Lung (tissue), 12 donors: Measurements from ENCODE around the gene LYPD8. TPM values are rescaled to one million over a fixed set of nuclear protein-coding genes. Genes with fewer than 3 reads are reported as not detected.

ENCODE experiments used
- ATAC-seq: fragments of 200-7000 bp; cut with Tn5 transposase; one replicate; pipeline ENCODE4 v1.9.1; 2020; ENCODE audit warnings: moderate number of reproducible peaks; ENCODE audit not compliant: insufficient read depth, low FRiP score
- DNase-seq, 3 donors: peaks; one replicate each; pipeline ENCODE4 v3.0.0-alpha.2; 2013 to 2017
- H3K27ac ChIP-seq, 2 donors: one replicate each; pipeline ENCODE4 v1.5.1; 2013; ENCODE audit warnings: mild to moderate bottlenecking in 2 of 2, moderate library complexity in 2 of 2, control low read depth in 1 of 2, inconsistent platforms in 1 of 2, low read depth in 1 of 2, low read length in 1 of 2
- H3K27me3 ChIP-seq, 3 donors: one replicate each; pipeline ENCODE4 v1.5.1; 2013; ENCODE audit warnings: low read length in 2 of 3; ENCODE audit not compliant: control insufficient read depth in 3 of 3, insufficient read depth in 3 of 3
- H3K36me3 ChIP-seq, 4 donors: one replicate each; pipeline ENCODE4 v1.5.1; 2013; ENCODE audit warnings: low read length in 4 of 4, mild to moderate bottlenecking in 1 of 4, moderate library complexity in 1 of 4; ENCODE audit not compliant: control insufficient read depth in 4 of 4, insufficient read depth in 4 of 4
- H3K4me1 ChIP-seq, 5 donors: one replicate each; pipeline ENCODE4 v1.5.1; 2013; ENCODE audit warnings: low read length in 5 of 5, mild to moderate bottlenecking in 2 of 5, moderate library complexity in 1 of 5; ENCODE audit not compliant: control insufficient read depth in 5 of 5, insufficient read depth in 5 of 5
- H3K4me3 ChIP-seq: one replicate; pipeline ENCODE4 v1.5.1; 2013; ENCODE audit warnings: mild to moderate bottlenecking, control low read depth, moderate library complexity
- H3K9ac ChIP-seq, 2 donors: one replicate each; pipeline ENCODE4 v1.5.1; 2013; ENCODE audit warnings: low read length in 2 of 2, control low read depth in 1 of 2; ENCODE audit not compliant: insufficient read depth in 1 of 2
- H3K9me3 ChIP-seq, 4 donors: one replicate each; pipeline ENCODE4 v1.5.1; 2013; ENCODE audit warnings: low read length in 3 of 4, mild to moderate bottlenecking in 1 of 4, moderate library complexity in 1 of 4; ENCODE audit not compliant: control insufficient read depth in 4 of 4, insufficient read depth in 3 of 4
- whole genome bisulfite sequencing, 2 donors: extraction: QIAGEN DNeasy Blood & Tissue Kit; methylation state at CpG; one replicate each; pipeline ENCODE4 v1.1.7; 2013; 5-methylcytosine and 5-hydroxymethylcytosine counted together
- polyA plus RNA-seq, 2 donors: library from polyadenylated mRNA; stranded (reverse); fragments of 200-250 nt; gene quantifications; one replicate each; pipeline ENCODE4 v1.2.1, GENCODE V29; 2013
- total RNA-seq, 2 donors: library from RNA; depleted of rRNA in 1 of 2; stranded (reverse); fragments of >200 nt in 1 of 2; gene quantifications; one replicate each; pipeline ENCODE4 v1.2.1, GENCODE V29; 2014 to 2021
- TF ChIP-seq, protein P1 (sequence below): IDR thresholded peaks from 2 replicates; pipeline ENCODE4 v1.5.1; 2012; ENCODE audit warnings: mild to moderate bottlenecking; ENCODE audit errors: control extremely low read depth, extremely low read depth
- donor health status: control.
- donor health status: control.
- donor health status: Bipolar disorder and iron deficiency.
- donor health status: healthy.
- donor health status: DM: yes; HTN: yes; CAD: no.

Gene LYPD8
- total and polyA plus RNA-seq, 4 donors = not detected

DNA sequence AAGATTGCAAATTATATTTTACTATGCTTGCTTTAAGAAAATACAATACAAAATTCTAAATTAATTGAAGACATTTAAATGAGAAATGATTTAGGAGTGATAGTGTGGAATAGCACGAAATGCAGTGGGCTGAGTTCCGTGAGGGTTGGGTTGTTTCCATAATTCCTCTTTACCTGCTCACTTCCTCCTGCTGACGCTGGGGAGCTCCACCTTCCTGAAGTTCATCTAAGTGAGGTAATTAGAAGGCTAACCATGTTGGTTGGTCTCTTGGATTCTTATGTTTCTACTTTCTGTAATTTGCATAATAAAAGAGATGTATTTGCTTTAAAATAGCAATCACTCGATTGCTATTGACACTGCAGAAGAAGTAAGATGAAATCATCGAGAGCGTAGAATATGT lies 57.7 kb downstream of the LYPD8 start:
- Histone ChIP-seq H3K36me3 (no peaks in the 10 kb centered on the region), H3K27me3 (no peaks in the 10 kb centered on the region), H3K27ac (no peak overlapping the region), H3K4me1 (no peaks in the 10 kb centered on the region), H3K9me3 (peaks cover 0 to 7% (median 0%) of the 10 kb centered on the region in 4 donors), H3K4me3 (no peak overlapping the region), H3K9ac (no peak overlapping the region)
- DNase-seq (no peak), ATAC-seq (no peak)
- WGBS, 2 donors = 76 to 84% methylated on average over 6 of the region's 6 CpGs
- TF ChIP-seq, protein P1, sequence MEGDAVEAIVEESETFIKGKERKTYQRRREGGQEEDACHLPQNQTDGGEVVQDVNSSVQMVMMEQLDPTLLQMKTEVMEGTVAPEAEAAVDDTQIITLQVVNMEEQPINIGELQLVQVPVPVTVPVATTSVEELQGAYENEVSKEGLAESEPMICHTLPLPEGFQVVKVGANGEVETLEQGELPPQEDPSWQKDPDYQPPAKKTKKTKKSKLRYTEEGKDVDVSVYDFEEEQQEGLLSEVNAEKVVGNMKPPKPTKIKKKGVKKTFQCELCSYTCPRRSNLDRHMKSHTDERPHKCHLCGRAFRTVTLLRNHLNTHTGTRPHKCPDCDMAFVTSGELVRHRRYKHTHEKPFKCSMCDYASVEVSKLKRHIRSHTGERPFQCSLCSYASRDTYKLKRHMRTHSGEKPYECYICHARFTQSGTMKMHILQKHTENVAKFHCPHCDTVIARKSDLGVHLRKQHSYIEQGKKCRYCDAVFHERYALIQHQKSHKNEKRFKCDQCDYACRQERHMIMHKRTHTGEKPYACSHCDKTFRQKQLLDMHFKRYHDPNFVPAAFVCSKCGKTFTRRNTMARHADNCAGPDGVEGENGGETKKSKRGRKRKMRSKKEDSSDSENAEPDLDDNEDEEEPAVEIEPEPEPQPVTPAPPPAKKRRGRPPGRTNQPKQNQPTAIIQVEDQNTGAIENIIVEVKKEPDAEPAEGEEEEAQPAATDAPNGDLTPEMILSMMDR = no peak

DNA sequence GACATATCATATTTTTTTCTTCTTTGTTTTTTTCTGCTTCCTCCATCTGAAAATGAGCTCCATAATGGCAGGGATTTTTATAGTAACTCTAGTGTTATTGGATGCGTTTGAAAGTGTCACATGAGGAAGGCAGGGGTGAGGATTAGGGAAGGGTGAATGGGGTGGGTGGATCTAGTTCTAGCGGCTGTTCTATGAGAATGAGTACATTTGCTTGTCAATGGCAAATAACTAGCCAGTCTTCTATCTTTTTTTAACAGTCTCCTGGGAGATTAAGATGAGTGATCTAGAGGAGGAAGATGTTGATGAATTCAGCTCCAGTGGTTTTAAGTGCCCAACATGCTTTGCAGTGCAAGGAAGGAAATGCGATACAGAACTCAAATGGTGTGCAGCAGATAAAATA lies 58.8 kb downstream of the LYPD8 start:
- TF ChIP-seq, protein P1 = no peak
- no peak for DNase-seq
- H3K4me3 ChIP-seq = no peak overlapping the region
- H3K27me3 ChIP-seq = peaks cover 0 to 2% (median 0%) of the 10 kb centered on the region in 3 donors
- no peaks in the 10 kb centered on the region for H3K36me3 ChIP-seq
- H3K9ac ChIP-seq = no peak overlapping the region
- WGBS, 2 donors = 78 to 89% methylated on average over 3 of the region's 3 CpGs
- H3K9me3 ChIP-seq = peaks cover 0 to 8% (median 4%) of the 10 kb centered on the region in 4 donors
- no peaks in the 10 kb centered on the region for H3K4me1 ChIP-seq
- H3K27ac ChIP-seq = no peak overlapping the region
- no peak for ATAC-seq

DNA sequence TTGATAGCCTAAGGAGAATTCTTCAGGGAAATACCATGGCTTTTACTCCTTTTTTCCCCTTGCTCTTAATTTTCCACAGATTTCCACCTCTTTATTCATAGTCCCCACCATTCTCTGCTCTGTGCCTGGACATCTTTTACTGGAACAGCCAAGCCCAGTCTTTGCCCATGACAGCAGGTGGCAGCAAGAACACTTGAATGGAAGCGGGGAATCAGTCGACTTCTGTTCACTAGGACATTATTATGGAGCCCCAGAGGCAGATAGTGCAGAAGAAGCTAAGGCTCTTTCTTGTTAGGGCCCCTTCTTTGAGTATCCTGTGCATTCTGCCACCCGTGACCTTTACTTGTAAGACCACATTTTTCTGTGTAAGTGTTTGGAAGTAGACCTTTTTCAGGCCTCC lies 59.3 kb downstream of the LYPD8 start:
- Histone ChIP-seq H3K9ac (no peak overlapping the region), H3K27ac (no peak overlapping the region)

More for the DNA sequence above, 59.3 kb downstream of the LYPD8 start:
- Histone ChIP-seq H3K36me3 (no peaks in the 10 kb centered on the region), H3K27me3 (peaks cover 0 to 4% (median 0%) of the 10 kb centered on the region in 3 donors), H3K4me3 (no peak overlapping the region), H3K4me1 (no peaks in the 10 kb centered on the region), H3K9me3 (peaks cover 0 to 12% (median 4%) of the 10 kb centered on the region in 4 donors)
- 64% methylated on average over 3 of the region's 3 CpGs for WGBS, 2 donors
- DNase-seq (no peak), ATAC-seq (no peak)
- TF ChIP-seq, protein P1 = no peak
